Measurements from ENCODE around the gene YEATS4. TPM values are rescaled to one million over a fixed set of nuclear protein-coding genes. Genes with fewer than 3 reads are reported as not detected.

Gene YEATS4
- total and polyA plus RNA-seq, 2 experiments from 2014 or later = 64.7 to 90.5 TPM

GRCh38 chr12:69324797-69325466 is 34.6 kb upstream of the YEATS4 start (continued):
- TF ChIP-seq REST (IDR thresholded peaks at IDR 0.05; ENCODE audit: unreplicated experiment) (no peak), EZH2 (IDR thresholded peaks at IDR 0.05; ENCODE audit: low read depth, unreplicated experiment) (no peak), ETS1 (IDR thresholded peaks at IDR 0.05) (no peak), CTCF (conservative IDR thresholded peaks at IDR 0.05; ENCODE audit: low read depth in 2 of 2) (no peak), ZNF331 (CRISPR knock-in tag; IDR thresholded peaks at IDR 0.05; ENCODE audit: low read depth) (no peak), CREB1 (CRISPR knock-in tag; IDR thresholded peaks at IDR 0.05; ENCODE audit: low read depth) (no peak), ZNF114 (CRISPR knock-in tag; IDR thresholded peaks at IDR 0.05) (no peak)

- H3K4me1 Mint-ChIP-seq = peaks cover 56% of the 10 kb centered on the region
- Histone ChIP-seq H3K27me3 (ENCODE audit: insufficient read depth) (no peaks in the 10 kb centered on the region), H3K4me3 (peak overlapping the region; percentile 15), H3K36me3 (ENCODE audit: insufficient read depth) (no peaks in the 10 kb centered on the region), H3K4me1 (ENCODE audit: insufficient read depth) (peaks cover 41% of the 10 kb centered on the region), H2AFZ (no peak overlapping the region), H3K4me2 (peak overlapping the region; percentile 34), H3F3A (replicated peaks; ENCODE audit: low read depth) (0 out of 2 replicates have a peak, but pooled peaks cover 4% of the 10 kb centered on the region), H4K20me1 (replicated peaks; ENCODE audit: insufficient read depth) (no peaks in the 10 kb centered on the region), H3K27ac (ENCODE audit: low read depth) (peak overlapping the region; percentile 89), H3K79me2 (replicated peaks; ENCODE audit: insufficient read depth) (no peaks in the 10 kb centered on the region), H3K9me2 (ENCODE audit: insufficient read depth) (no peaks in the 10 kb centered on the region)
- no peak for TF ChIP-seq ZNF462 (CRISPR knock-in tag; IDR thresholded peaks at IDR 0.05)
- no peak for TF ChIP-seq ETS1 (IDR thresholded peaks at IDR 0.05)
- no peak for TF ChIP-seq EZH2 (IDR thresholded peaks at IDR 0.05; ENCODE audit: low read depth, unreplicated experiment)
- 0 out of 2 replicates have a peak, but pooled peaks have one; percentile 13 for TF ChIP-seq NANOG (IDR thresholded peaks at IDR 0.05; ENCODE audit: borderline replicate concordance)
- peak overlapping the region; percentile 38; the same call in 2 of the 3 replicates for H3K4me3 Mint-ChIP-seq
- peak overlapping the region; percentile 87 for H3K27ac Mint-ChIP-seq
- no peaks in the 10 kb centered on the region for H3K9me3 Mint-ChIP-seq
- no peaks in the 10 kb centered on the region for H3K27me3 Mint-ChIP-seq (ENCODE audit: insufficient read depth, low read depth, poor library complexity)
- ATAC-seq (no peak), DNase-seq (ENCODE audit: low spot score) (no peak)
- no peaks in the 10 kb centered on the region; the same call in 2 of the 3 replicates for H3K36me3 Mint-ChIP-seq (ENCODE audit: low read depth)
Observed at GRCh38 chr12:69328426-69328825, 31.1 kb upstream of the YEATS4 start.
